Measurements from ENCODE around the gene MSRB2.
"Not testable (repeated sequence)": the region's sequence is repeated elsewhere in the genome, so short reads cannot be mapped to it uniquely, and the experiment has no call there.

DNA sequence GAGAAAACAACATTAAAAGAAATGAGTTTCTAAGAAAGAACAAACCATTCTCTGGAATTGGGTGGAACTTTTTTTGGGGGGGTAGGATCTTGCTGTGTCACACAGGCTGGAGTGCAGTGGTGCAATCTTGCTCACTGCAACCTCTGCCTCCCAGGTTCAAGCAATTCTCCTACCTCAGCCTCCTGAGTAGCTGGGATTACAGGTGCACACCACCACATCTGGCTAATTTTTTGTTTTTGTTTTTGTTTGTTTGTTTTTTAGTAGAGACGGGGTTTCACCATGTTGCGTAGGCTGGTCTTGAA is 30.6 kb upstream of the MSRB2 start:
- TF ChIP-seq, protein P1, sequence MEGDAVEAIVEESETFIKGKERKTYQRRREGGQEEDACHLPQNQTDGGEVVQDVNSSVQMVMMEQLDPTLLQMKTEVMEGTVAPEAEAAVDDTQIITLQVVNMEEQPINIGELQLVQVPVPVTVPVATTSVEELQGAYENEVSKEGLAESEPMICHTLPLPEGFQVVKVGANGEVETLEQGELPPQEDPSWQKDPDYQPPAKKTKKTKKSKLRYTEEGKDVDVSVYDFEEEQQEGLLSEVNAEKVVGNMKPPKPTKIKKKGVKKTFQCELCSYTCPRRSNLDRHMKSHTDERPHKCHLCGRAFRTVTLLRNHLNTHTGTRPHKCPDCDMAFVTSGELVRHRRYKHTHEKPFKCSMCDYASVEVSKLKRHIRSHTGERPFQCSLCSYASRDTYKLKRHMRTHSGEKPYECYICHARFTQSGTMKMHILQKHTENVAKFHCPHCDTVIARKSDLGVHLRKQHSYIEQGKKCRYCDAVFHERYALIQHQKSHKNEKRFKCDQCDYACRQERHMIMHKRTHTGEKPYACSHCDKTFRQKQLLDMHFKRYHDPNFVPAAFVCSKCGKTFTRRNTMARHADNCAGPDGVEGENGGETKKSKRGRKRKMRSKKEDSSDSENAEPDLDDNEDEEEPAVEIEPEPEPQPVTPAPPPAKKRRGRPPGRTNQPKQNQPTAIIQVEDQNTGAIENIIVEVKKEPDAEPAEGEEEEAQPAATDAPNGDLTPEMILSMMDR (IDR thresholded peaks at IDR 0.05; ENCODE audit: low read length) = not testable (repeated sequence)
- not testable (repeated sequence) for TF ChIP-seq EZH2phosphoT487 (IDR thresholded peaks at IDR 0.05; ENCODE audit: low read length); EZH2 (optimal IDR thresholded peaks at IDR 0.05; ENCODE audit: low read depth, low read length)

Data from MM.1S (cell line).